ENCODE measurements around the gene COL1A1. TPM values are rescaled to one million over a fixed set of nuclear protein-coding genes. Genes with fewer than 3 reads are reported as not detected.

COL1A1 gene
- total RNA-seq, 6 experiments from 2014 or later: 4,948 to 7,804 (median 5,240) TPM

DNA sequence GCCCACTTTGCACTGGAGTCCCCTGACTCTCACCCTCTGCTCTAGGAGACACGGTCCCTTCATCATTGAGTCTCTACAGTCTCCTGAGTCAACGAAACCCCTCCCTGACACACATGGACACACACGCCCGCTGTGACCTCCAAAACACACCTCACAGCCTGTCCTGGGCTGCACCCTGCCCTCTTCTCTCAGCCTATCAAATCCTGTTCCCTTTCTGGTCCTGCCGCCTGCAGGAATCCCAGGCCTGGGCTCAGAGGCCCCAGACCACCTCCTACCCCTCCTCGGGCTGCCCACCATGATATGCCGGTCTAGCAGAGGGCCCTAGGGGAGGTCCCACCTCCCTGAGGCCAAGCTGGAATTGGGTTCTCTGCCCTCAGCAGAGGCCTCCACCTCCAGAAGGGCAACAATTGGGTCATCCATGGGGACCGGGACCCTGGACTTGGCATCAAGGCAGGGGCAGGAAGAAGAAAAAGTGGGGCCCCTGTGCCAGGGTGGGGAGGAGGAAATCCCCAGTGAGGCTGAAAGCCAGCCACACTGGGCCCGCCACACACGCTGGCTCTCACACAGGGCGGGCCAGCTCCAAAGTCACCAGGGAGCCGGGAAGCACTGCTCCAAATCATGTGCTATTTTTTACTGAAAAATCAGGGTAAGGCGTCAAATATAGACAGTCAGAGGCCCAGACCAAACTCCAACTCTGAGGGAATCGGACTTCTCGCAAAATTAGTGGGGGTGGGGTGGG is 54.3 kb downstream of the COL1A1 start:
- DNase-seq: no peak

DNA sequence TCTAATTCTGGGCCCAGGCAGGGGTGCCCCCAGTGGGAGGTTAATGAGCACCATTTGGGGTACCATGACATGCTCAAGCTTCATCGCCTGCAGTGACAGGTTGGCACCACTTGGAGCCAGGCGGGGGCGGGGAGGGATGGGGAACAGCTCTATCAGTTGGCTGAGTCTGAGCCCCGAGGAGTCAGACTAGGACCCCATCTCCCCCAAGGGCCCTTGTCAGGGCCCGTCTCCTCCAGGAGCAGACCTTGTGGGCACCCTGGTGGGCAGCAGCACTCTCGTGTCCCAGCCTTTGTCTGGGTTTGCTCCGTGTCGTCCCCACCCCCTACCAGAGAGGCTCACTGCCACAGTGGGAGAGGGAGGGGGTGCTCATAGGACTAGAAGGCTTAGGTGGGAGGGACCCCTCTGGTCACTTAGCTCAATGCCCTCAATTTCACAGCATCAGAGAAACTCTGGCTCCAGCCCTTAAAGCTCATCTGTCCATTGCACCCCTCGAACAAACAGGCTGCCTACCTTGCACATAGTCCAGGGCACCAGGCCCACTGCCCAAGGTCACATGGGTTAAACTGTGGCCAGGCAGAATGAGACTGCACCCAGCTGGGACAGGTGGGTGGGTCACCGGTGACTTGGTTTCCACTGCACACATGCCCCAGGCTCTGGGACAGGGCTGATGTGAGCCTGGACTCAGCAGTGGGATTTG is 55.1 kb downstream of the COL1A1 start:
- Mint-ChIP-seq H3K4me3 (peak overlapping the region; percentile 94), H3K36me3 (ENCODE audit: low read depth) (peaks cover 27% of the 10 kb centered on the region), H3K27ac (peak overlapping the region; percentile 88), H3K27me3 (ENCODE audit: insufficient read depth) (peaks cover 2% of the 10 kb centered on the region), H3K4me1 (ENCODE audit: low read depth) (peaks cover 48% of the 10 kb centered on the region), H3K9me3 (no peaks in the 10 kb centered on the region)
- no peak for DNase-seq
- TF ChIP-seq CTCF (IDR thresholded peaks at IDR 0.05): peak; percentile 51

More for the DNA sequence above, 54.3 kb downstream of the COL1A1 start:
- peaks cover 2% of the 10 kb centered on the region for H3K27me3 Mint-ChIP-seq (ENCODE audit: insufficient read depth)
- H3K36me3 Mint-ChIP-seq (ENCODE audit: low read depth): peaks cover 20% of the 10 kb centered on the region
- no peak for TF ChIP-seq CTCF (IDR thresholded peaks at IDR 0.05)
- peak overlapping the region; percentile 94 for H3K4me3 Mint-ChIP-seq
- H3K9me3 Mint-ChIP-seq: no peaks in the 10 kb centered on the region
- H3K4me1 Mint-ChIP-seq (ENCODE audit: low read depth): peaks cover 50% of the 10 kb centered on the region
- H3K27ac Mint-ChIP-seq: peak overlapping the region; percentile 88

DNA sequence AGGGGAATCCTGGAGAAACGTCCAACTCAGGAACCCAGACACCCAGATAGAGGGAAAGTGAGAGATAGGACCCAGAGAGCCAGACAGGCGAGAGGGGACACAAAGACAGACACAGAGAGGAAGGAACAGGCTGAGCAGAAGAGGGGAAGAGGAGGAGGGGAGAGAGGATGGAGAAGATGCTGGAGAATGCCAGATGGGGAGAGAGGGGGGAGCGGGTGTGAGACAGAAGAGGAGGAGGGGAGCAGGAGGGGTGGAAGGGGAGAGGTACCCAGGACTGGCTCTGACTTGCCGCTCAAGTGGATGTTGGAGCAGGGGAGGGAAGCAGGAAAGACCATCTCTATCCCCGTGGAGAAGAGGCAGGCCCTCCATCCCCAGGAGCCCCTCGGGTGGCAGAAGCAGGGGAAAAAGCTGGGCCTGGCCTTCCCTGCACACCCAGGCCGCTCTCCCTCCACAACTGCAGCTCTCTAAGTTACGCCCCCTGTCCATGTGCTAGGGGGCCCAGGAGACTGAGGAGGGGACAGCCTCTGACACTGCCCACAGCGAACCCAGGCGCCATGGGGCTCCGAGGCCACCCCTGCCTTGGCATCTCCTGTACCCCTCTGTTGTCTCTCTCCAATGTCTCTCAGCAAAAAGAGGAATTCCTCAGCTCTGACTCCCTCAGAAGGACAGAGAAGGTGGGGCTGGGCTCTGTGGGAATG is 55.8 kb downstream of the COL1A1 start:
- Mint-ChIP-seq H3K4me1 (ENCODE audit: low read depth) (peaks cover 52% of the 10 kb centered on the region), H3K36me3 (ENCODE audit: low read depth) (peaks cover 34% of the 10 kb centered on the region), H3K4me3 (peak overlapping the region; percentile 56), H3K27ac (peak overlapping the region; percentile 48), H3K9me3 (no peaks in the 10 kb centered on the region), H3K27me3 (ENCODE audit: insufficient read depth) (peaks cover 2% of the 10 kb centered on the region)
- no peak for TF ChIP-seq CTCF (IDR thresholded peaks at IDR 0.05)
- DNase-seq: no peak

DNA sequence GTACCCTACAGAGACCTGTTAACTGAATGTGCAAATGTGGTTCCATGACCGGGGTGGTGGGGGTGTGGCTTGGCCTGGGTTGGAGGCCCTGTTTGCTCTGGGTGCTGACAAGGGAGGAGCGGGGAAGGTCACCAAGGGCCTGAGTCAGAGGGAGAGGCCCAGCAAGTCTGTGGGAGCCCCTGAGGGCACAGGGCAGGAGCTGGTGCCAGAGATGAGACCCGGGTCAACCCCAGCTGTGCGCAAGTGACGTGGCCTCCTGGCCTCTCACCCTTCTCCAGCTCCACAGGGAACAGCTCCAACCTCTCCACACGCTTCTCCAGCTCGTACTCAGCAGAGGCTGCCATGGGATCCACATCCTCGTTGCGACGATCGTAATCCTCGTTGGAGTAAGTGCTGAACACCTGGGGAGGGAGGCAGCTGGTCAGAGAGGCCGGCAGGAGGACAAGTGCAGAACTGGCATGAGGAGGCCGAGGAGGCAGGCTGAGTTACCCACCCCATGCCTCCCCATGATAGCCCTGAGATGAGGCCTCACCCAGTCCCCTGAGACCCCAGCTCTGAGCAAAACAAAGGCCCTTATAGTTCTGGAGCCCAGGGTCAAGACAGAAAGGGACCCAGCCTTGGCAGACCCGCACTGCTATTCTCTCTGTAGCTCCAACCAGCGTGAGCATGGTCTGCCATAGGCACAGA is 56.4 kb downstream of the COL1A1 start:
- Mint-ChIP-seq H3K4me3 (no peak overlapping the region; the same call in 1 of the 2 replicates), H3K9me3 (no peaks in the 10 kb centered on the region), H3K27ac (peak overlapping the region; percentile 48; the same call in 1 of the 2 replicates), H3K4me1 (ENCODE audit: low read depth) (peaks cover 59% of the 10 kb centered on the region), H3K27me3 (ENCODE audit: insufficient read depth) (peaks cover 2% of the 10 kb centered on the region), H3K36me3 (ENCODE audit: low read depth) (peaks cover 39% of the 10 kb centered on the region)
- TF ChIP-seq CTCF (IDR thresholded peaks at IDR 0.05): no peak
- DNase-seq: no peak

DNA sequence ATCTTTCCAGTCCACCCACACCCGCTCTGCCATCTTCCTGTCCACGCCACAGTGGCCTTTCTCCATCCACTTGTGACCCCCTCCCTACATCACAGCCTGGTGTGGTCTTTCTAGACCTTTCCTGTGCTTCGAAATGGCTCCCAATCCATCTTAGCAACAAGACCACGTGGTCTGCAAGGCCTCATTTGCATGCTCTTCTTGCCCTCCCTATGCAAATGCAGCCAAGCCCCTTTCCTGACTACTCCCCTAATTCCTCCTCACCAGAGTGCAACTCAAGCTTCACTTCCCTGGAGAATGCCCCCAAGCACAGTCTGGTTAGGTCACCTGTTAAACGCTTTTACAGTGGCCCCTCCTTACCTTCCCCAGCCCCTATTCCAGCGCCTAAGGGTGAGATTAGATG is 57.1 kb downstream of the COL1A1 start:
- Mint-ChIP-seq H3K4me3 (no peak overlapping the region), H3K9me3 (no peaks in the 10 kb centered on the region), H3K27ac (peak overlapping the region; percentile 20; the same call in 1 of the 2 replicates), H3K36me3 (ENCODE audit: low read depth) (peaks cover 44% of the 10 kb centered on the region), H3K4me1 (ENCODE audit: low read depth) (peaks cover 63% of the 10 kb centered on the region), H3K27me3 (ENCODE audit: insufficient read depth) (peaks cover 2% of the 10 kb centered on the region)
- TF ChIP-seq CTCF (IDR thresholded peaks at IDR 0.05): no peak
- DNase-seq: no peak
